ENCODE measurements around the gene SOS2.
A peak's percentile ranks its signal among the peaks of the same experiment; 100 is the strongest.

The SOS2 gene

GRCh38 chr14:50237427-50237826, 6.0 kb upstream of the SOS2 start:
- peak overlapping the region; percentile 64 for H3K27ac ChIP-seq
- TF ChIP-seq CTCF (conservative IDR thresholded peaks at IDR 0.05) = no peak

GRCh38 chr14:50233951-50234250, 2.5 kb upstream of the SOS2 start:
- H3K27ac ChIP-seq = peak overlapping the region; percentile 96

DNA sequence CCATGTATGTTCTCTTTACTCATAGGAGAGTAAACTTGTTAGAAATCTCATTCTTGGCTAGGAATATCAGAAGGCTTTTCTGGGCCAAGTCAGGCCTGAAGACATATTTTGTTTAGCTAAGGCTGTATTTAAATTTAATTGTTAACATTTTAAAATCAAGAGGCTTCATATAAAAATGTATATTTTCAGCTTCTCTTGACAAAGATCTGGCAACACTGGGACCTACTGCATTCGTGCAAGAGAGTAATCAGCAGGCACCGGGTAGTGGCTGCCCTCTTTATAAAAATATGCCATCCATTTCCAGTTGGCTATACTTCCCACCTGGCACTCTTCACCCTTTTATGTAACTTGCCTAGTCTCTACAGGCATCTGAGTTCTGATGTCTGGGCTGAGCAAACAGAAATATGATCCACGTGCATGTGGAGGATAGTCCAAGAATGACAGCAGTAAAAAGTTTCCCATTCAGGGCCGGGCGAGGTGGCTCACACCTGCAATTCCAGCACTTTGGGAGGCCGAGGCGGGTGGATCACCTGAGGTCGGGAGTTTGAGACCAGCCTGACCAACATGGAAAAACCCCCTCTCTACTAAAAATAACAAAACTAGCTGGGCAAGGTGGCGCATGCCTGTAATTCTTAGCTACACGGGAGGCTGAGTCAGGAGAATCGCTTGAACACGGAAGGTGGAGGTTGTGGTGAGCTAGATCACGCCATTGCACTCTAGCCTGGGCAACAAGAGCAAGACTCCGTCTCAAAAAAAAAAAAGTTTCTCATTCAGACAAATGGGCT, 2.0 kb upstream of the SOS2 start:
- H3K27ac ChIP-seq = peak overlapping the region; percentile 96

More at GRCh38 chr14:50233951-50234250, 2.5 kb upstream of the SOS2 start:
- no peak for TF ChIP-seq CTCF (conservative IDR thresholded peaks at IDR 0.05)

GRCh38 chr14:50232276-50232642, 881 bp upstream of the SOS2 start:
- peak overlapping the region; percentile 96 for H3K27ac ChIP-seq
- no peak for TF ChIP-seq CTCF (conservative IDR thresholded peaks at IDR 0.05)

More for the DNA sequence above, 2.0 kb upstream of the SOS2 start:
- no peak for TF ChIP-seq CTCF (conservative IDR thresholded peaks at IDR 0.05)

- peak overlapping the region; percentile 96 for H3K27ac ChIP-seq
These were observed 490 bp downstream of the SOS2 start for GRCh38 chr14:50230701-50231474.

GRCh38 chr14:50230401-50230700, 1.0 kb downstream of the SOS2 start:
- no peak for TF ChIP-seq CTCF (conservative IDR thresholded peaks at IDR 0.05)
- H3K27ac ChIP-seq = peak overlapping the region; percentile 96

More at GRCh38 chr14:50230701-50231474, 490 bp downstream of the SOS2 start:
- no peak; the same call in 1 of the 2 replicates for TF ChIP-seq CTCF (conservative IDR thresholded peaks at IDR 0.05)

GRCh38 chr14:50229681-50230080, 1.7 kb downstream of the SOS2 start:
- peak overlapping the region; percentile 96 for H3K27ac ChIP-seq
- TF ChIP-seq CTCF (conservative IDR thresholded peaks at IDR 0.05) = no peak
